Neural cell (in vitro differentiated cells): Measurements from ENCODE around the gene CELF5. TPM values are rescaled to one million over a fixed set of nuclear protein-coding genes. Genes with fewer than 3 reads are reported as not detected.

Experiments
- H2AFZ ChIP-seq: fragments of 200-600, 300-800 bp; sonication (generic), shearing (Covaris generic); 2 replicates; pipeline ENCODE4 v1.6.0; 2014; ENCODE audit warnings: low read depth, mild to moderate bottlenecking, antibody characterized with exemption, low read length, moderate library complexity
- H3F3A ChIP-seq: fragments of 200-600 bp; shearing (Covaris generic); 2 replicates; pipeline ENCODE4 v1.6.1; 2016; ENCODE audit warnings: mild to moderate bottlenecking, moderate library complexity, mixed read lengths, antibody characterized with exemption, low read length; ENCODE audit not compliant: insufficient read depth, poor library complexity, severe bottlenecking
- H3K27ac ChIP-seq: fragments of 200-600, 300-800 bp; sonication (generic), shearing (Covaris generic); 2 replicates; pipeline ENCODE4 v1.5.1; 2014; ENCODE audit warnings: mild to moderate bottlenecking, low read length, moderate library complexity
- H3K27me3 ChIP-seq: fragments of 300-800, 200-600 bp; sonication (generic), shearing (Covaris generic); 2 replicates; pipeline ENCODE4 v1.6.0; 2014; ENCODE audit warnings: mild to moderate bottlenecking, low read depth, low read length, moderate library complexity; ENCODE audit not compliant: insufficient read depth
- H3K36me3 ChIP-seq: fragments of 300-800, 200-600 bp; sonication (generic), shearing (Covaris generic); 2 replicates; pipeline ENCODE4 v1.5.1; 2014; ENCODE audit warnings: mild to moderate bottlenecking, antibody characterized with exemption, low read length, moderate library complexity; ENCODE audit not compliant: insufficient read depth
- H3K4me2 ChIP-seq: fragments of 300-800, 200-600 bp; sonication (generic), shearing (Covaris generic); 2 replicates; pipeline ENCODE4 v1.6.0; 2014; ENCODE audit warnings: mild to moderate bottlenecking, low read length
- H3K4me3 ChIP-seq: fragments of 300-800, 200-600 bp; sonication (generic), shearing (Covaris generic); 2 replicates; pipeline ENCODE4 v1.5.1; 2014; ENCODE audit warnings: mild to moderate bottlenecking, low read length, moderate library complexity
- H3K79me2 ChIP-seq: fragments of 200-600 bp; shearing (Covaris generic); replicated peaks from 2 replicates; pipeline ENCODE4 v1.6.0; 2014; ENCODE audit warnings: mild to moderate bottlenecking, low read length, moderate library complexity; ENCODE audit not compliant: insufficient read depth
- H3K9ac ChIP-seq: fragments of 300-800, 200-600 bp; sonication (generic), shearing (Covaris generic); 2 replicates; pipeline ENCODE4 v1.6.1; 2016; ENCODE audit warnings: mild to moderate bottlenecking, low read length, mixed read lengths
- H3K9me2 ChIP-seq: fragments of 200-600 bp; shearing (Covaris generic); 2 replicates; pipeline ENCODE4 v1.6.1; 2016; ENCODE audit warnings: mild to moderate bottlenecking, low read length, mixed read lengths; ENCODE audit not compliant: insufficient read depth
- H3K9me3 ChIP-seq: fragments of 200-600, 300-800 bp; sonication (generic), shearing (Covaris generic); 2 replicates; pipeline ENCODE4 v1.6.1; 2016; ENCODE audit warnings: mild to moderate bottlenecking, mixed run types, low read length, moderate library complexity, mixed read lengths
- H4K20me1 ChIP-seq: fragments of 200-600 bp; shearing (Covaris generic); 2 replicates; pipeline ENCODE4 v1.6.1; 2016; ENCODE audit warnings: mild to moderate bottlenecking, mixed run types; ENCODE audit not compliant: insufficient read depth
- CTCF ChIP-seq: fragments of 450-650 bp; IDR thresholded peaks from 2 replicates; pipeline ENCODE4 v1.5.1; 2014; ENCODE audit warnings: antibody characterized with exemption, mild to moderate bottlenecking, moderate library complexity; ENCODE audit not compliant: poor library complexity, severe bottlenecking
- EP300 ChIP-seq: fragments of 450-650 bp; conservative IDR thresholded peaks from 2 replicates; pipeline ENCODE4 v1.6.1; 2014; ENCODE audit warnings: antibody characterized with exemption, mild to moderate bottlenecking, moderate library complexity; ENCODE audit not compliant: poor library complexity, severe bottlenecking
- EZH2 ChIP-seq: fragments of 200-600, 300-800 bp; shearing (Covaris generic), sonication (generic); IDR thresholded peaks from 2 replicates; pipeline ENCODE4 v1.6.1; 2014; ENCODE audit warnings: antibody characterized with exemption, low read length, borderline replicate concordance, mild to moderate bottlenecking; ENCODE audit not compliant: insufficient read depth, poor library complexity, severe bottlenecking
- MXI1 ChIP-seq: fragments of 450-650 bp; conservative IDR thresholded peaks from 2 replicates; pipeline ENCODE4 v1.6.1; 2014; ENCODE audit warnings: antibody characterized with exemption, mild to moderate bottlenecking; ENCODE audit not compliant: poor library complexity, severe bottlenecking
- POLR2AphosphoS5 ChIP-seq: IDR thresholded peaks from 2 replicates; pipeline ENCODE4 v1.6.1; 2012
- RAD21 ChIP-seq: fragments of 450-650 bp; conservative IDR thresholded peaks from 2 replicates; pipeline ENCODE4 v1.6.1; 2014; ENCODE audit warnings: antibody characterized with exemption, mild to moderate bottlenecking, moderate library complexity
- SMC3 ChIP-seq: fragments of 450-650 bp; conservative IDR thresholded peaks from 2 replicates; pipeline ENCODE4 v1.6.1; 2014; ENCODE audit warnings: antibody characterized with exemption, mild to moderate bottlenecking, moderate library complexity; ENCODE audit not compliant: poor library complexity
- TAF1 ChIP-seq: IDR thresholded peaks from 2 replicates; pipeline ENCODE4 v1.6.1; 2012; ENCODE audit warnings: low read depth
- polyA plus RNA-seq: library from polyadenylated mRNA; depleted of rRNA; stranded (reverse); fragments of >200 nt; gene quantifications from 2 replicates; pipeline ENCODE4 v1.2.3, GENCODE V29; 2014
- TF ChIP-seq, protein P1 (sequence below): IDR thresholded peaks from 2 replicates; pipeline ENCODE4 v1.6.1; 2012; ENCODE audit warnings: borderline replicate concordance

CELF5 gene
- polyA plus RNA-seq, 1 donor from 2014 or later: 130 TPM

DNA sequence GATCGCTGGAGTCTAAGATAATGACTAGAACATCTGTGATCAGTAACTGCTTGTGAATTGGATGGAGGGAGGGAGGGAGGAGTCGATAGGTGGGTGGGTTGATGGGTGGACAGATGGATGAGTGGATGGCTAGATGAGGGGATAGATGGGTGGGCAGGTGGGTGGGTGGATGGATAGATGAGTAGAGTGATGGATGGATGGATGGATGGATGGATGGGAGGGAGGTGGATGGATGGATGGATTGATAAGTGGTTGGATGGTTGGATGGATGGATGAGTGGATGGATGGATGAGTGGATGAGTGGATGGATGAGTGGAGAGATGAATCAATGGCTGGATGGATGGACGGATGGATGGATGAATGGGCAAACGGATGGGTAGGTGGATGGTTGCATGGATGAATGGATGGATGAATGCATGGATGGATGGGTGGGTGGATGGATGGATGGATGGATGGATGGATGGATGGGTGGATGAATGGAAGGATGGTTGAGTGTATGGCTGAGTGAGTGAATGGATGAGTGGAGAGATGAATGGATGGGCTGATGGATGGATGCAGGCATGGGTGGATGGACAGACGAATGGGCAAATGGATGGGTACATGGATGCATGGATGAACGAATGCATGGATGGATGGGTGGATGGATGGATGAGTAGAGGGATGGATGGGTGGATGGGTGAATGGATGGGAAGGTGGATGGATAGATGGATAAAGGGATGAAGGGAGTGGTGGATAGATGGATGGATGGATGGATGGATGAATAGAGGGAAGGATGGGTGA lies 97.9 kb downstream of the CELF5 start:
- Histone ChIP-seq H3F3A (no peaks in the 10 kb centered on the region), H3K9me2 (no peaks in the 10 kb centered on the region), H4K20me1 (no peaks in the 10 kb centered on the region), H3K9me3 (no peaks in the 10 kb centered on the region), H2AFZ (no peak overlapping the region), H3K36me3 (no peaks in the 10 kb centered on the region), H3K27me3 (no peaks in the 10 kb centered on the region), H3K4me3 (no peak overlapping the region), H3K79me2 (no peaks in the 10 kb centered on the region), H3K4me2 (no peak overlapping the region), H3K27ac (no peak overlapping the region), H3K9ac (no peak overlapping the region)
- TF ChIP-seq CTCF: no peak

DNA sequence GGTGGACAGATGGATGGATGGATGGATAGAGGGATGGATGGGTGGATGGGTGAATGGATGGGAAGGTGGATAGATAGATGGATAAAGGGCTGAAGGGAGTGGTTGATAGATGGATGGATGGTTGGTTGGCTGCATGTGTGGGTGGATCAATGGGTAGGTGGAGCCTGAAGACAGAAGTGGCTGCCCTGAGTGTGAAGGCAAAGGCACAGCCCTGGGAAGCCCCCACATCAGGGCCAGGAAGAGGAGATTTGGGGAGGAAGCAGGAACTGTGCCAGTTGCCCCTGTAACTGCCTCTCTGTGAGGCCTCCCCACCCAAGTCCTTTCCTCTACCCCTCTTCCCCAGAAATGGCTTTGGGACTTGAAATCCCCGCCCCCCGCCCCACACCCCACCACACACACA lies 98.6 kb downstream of the CELF5 start:
- no peaks in the 10 kb centered on the region for H3K36me3 ChIP-seq
- TF ChIP-seq RAD21 (no peak), POLR2AphosphoS5 (no peak), EZH2 (no peak), SMC3 (no peak), MXI1 (no peak), TAF1 (no peak), EP300 (no peak), CTCF (no peak)
- TF ChIP-seq, protein P1, sequence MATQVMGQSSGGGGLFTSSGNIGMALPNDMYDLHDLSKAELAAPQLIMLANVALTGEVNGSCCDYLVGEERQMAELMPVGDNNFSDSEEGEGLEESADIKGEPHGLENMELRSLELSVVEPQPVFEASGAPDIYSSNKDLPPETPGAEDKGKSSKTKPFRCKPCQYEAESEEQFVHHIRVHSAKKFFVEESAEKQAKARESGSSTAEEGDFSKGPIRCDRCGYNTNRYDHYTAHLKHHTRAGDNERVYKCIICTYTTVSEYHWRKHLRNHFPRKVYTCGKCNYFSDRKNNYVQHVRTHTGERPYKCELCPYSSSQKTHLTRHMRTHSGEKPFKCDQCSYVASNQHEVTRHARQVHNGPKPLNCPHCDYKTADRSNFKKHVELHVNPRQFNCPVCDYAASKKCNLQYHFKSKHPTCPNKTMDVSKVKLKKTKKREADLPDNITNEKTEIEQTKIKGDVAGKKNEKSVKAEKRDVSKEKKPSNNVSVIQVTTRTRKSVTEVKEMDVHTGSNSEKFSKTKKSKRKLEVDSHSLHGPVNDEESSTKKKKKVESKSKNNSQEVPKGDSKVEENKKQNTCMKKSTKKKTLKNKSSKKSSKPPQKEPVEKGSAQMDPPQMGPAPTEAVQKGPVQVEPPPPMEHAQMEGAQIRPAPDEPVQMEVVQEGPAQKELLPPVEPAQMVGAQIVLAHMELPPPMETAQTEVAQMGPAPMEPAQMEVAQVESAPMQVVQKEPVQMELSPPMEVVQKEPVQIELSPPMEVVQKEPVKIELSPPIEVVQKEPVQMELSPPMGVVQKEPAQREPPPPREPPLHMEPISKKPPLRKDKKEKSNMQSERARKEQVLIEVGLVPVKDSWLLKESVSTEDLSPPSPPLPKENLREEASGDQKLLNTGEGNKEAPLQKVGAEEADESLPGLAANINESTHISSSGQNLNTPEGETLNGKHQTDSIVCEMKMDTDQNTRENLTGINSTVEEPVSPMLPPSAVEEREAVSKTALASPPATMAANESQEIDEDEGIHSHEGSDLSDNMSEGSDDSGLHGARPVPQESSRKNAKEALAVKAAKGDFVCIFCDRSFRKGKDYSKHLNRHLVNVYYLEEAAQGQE: no peak
- H3K79me2 ChIP-seq: no peaks in the 10 kb centered on the region
- no peaks in the 10 kb centered on the region for H4K20me1 ChIP-seq
- no peaks in the 10 kb centered on the region for H3K9me2 ChIP-seq
- H3K9me3 ChIP-seq: no peaks in the 10 kb centered on the region
- no peak overlapping the region for H3K4me2 ChIP-seq
- no peak overlapping the region for H3K4me3 ChIP-seq
- no peak overlapping the region for H2AFZ ChIP-seq
- no peaks in the 10 kb centered on the region for H3F3A ChIP-seq
- no peak overlapping the region for H3K9ac ChIP-seq
- H3K27me3 ChIP-seq: no peaks in the 10 kb centered on the region
- H3K27ac ChIP-seq: no peak overlapping the region
